Chondrocyte (in vitro differentiated cells): ENCODE data around the gene ERBIN. TPM values are rescaled to one million over a fixed set of nuclear protein-coding genes. Genes with fewer than 3 reads are reported as not detected.
"Not testable (repeated sequence)": the region's sequence is repeated elsewhere in the genome, so short reads cannot be mapped to it uniquely, and the experiment has no call there.

Experiments
- DNase-seq: peaks from one replicate; pipeline ENCODE4 v3.0.0; 2021; ENCODE audit warnings: mixed read lengths, low spot score
- H3K27ac Mint-ChIP-seq: one replicate; pipeline ENCODE4 v1.8.0; 2021; ENCODE audit warnings: mild to moderate bottlenecking, moderate library complexity, mixed read lengths; ENCODE audit not compliant: unreplicated experiment
- H3K27me3 Mint-ChIP-seq: 2 replicates; pipeline ENCODE4 v1.8.0; 2021; ENCODE audit warnings: low read depth, mixed read lengths
- H3K36me3 Mint-ChIP-seq: 2 replicates; pipeline ENCODE4 v1.8.0; 2021; ENCODE audit warnings: low read depth, mixed read lengths
- H3K4me1 Mint-ChIP-seq: 2 replicates; pipeline ENCODE4 v1.8.0; 2021; ENCODE audit warnings: low read depth, mild to moderate bottlenecking, mixed read lengths
- H3K4me3 Mint-ChIP-seq: one replicate; pipeline ENCODE4 v1.8.0; 2021; ENCODE audit warnings: mild to moderate bottlenecking, moderate library complexity, mixed read lengths; ENCODE audit not compliant: unreplicated experiment
- H3K9me3 Mint-ChIP-seq: 2 replicates; pipeline ENCODE4 v1.8.0; 2021; ENCODE audit warnings: low read depth, mixed read lengths
- CTCF ChIP-seq: fragments of 200-600 bp; sonication (generic); IDR thresholded peaks from 2 replicates; pipeline ENCODE4 v1.5.0; 2021; ENCODE audit warnings: antibody characterized with exemption, mild to moderate bottlenecking, moderate library complexity
- total RNA-seq: library from RNA; stranded (reverse); gene quantifications from 3 replicates; pipeline ENCODE4 v1.2.1, GENCODE V29; 2021

ERBIN gene
- total RNA-seq, 1 donor from 2014 or later = 63.8 TPM

- peaks cover 15% of the 10 kb centered on the region for H3K4me1 Mint-ChIP-seq
- TF ChIP-seq CTCF = no peak
- H3K27ac Mint-ChIP-seq = no peak overlapping the region
- no peaks in the 10 kb centered on the region for H3K36me3 Mint-ChIP-seq
- DNase-seq = no peak
- H3K9me3 Mint-ChIP-seq = peaks cover 4% of the 10 kb centered on the region
- H3K4me3 Mint-ChIP-seq = no peak overlapping the region
- no peaks in the 10 kb centered on the region for H3K27me3 Mint-ChIP-seq
Observed at GRCh38 chr5:65883461-65883860, 42.9 kb upstream of the ERBIN start.

GRCh38 chr5:65886387-65886786 lies 40.0 kb upstream of the ERBIN start:
- H3K27me3 Mint-ChIP-seq = no peaks in the 10 kb centered on the region
- no peak for DNase-seq
- H3K36me3 Mint-ChIP-seq = no peaks in the 10 kb centered on the region
- H3K9me3 Mint-ChIP-seq = peaks cover 3% of the 10 kb centered on the region
- H3K4me1 Mint-ChIP-seq = peaks cover 3% of the 10 kb centered on the region
- TF ChIP-seq CTCF = no peak
- H3K4me3 Mint-ChIP-seq = no peak overlapping the region
- no peak overlapping the region for H3K27ac Mint-ChIP-seq

GRCh38 chr5:65892024-65892423 lies 34.4 kb upstream of the ERBIN start:
- H3K27ac Mint-ChIP-seq, H3K4me1 Mint-ChIP-seq, H3K4me3 Mint-ChIP-seq, DNase-seq, H3K9me3 Mint-ChIP-seq, H3K27me3 Mint-ChIP-seq, H3K36me3 Mint-ChIP-seq: not testable (repeated sequence)

GRCh38 chr5:65892801-65893200 lies 33.6 kb upstream of the ERBIN start:
- TF ChIP-seq CTCF = no peak
- H3K4me1 Mint-ChIP-seq = no peaks in the 10 kb centered on the region
- no peak overlapping the region for H3K4me3 Mint-ChIP-seq

GRCh38 chr5:65893749-65894430 lies 32.5 kb upstream of the ERBIN start:
- no peak for DNase-seq
- Mint-ChIP-seq H3K9me3 (no peaks in the 10 kb centered on the region), H3K4me1 (no peaks in the 10 kb centered on the region), H3K36me3 (peaks cover 1% of the 10 kb centered on the region), H3K27ac (no peak overlapping the region), H3K27me3 (no peaks in the 10 kb centered on the region), H3K4me3 (no peak overlapping the region)
- TF ChIP-seq CTCF = no peak

More at GRCh38 chr5:65892801-65893200, 33.6 kb upstream of the ERBIN start:
- no peak for DNase-seq
- H3K36me3 Mint-ChIP-seq = peaks cover 1% of the 10 kb centered on the region
- H3K27me3 Mint-ChIP-seq = no peaks in the 10 kb centered on the region
- no peaks in the 10 kb centered on the region for H3K9me3 Mint-ChIP-seq
- H3K27ac Mint-ChIP-seq = no peak overlapping the region

GRCh38 chr5:65895891-65896290 lies 30.5 kb upstream of the ERBIN start:
- Mint-ChIP-seq H3K36me3 (peaks cover 1% of the 10 kb centered on the region), H3K4me1 (no peaks in the 10 kb centered on the region), H3K27ac (no peak overlapping the region), H3K4me3 (no peak overlapping the region), H3K9me3 (no peaks in the 10 kb centered on the region), H3K27me3 (no peaks in the 10 kb centered on the region)
- DNase-seq = no peak
- TF ChIP-seq CTCF = no peak
